ENCODE measurements around the gene ID3. TPM values are rescaled to one million over a fixed set of nuclear protein-coding genes. Genes with fewer than 3 reads are reported as not detected.

Gene ID3
- total RNA-seq, 1 experiment from 2014 or later, result 39.6 TPM

GRCh38 chr1:23596382-23597358 lies 37.4 kb upstream of the ID3 start:
- no peak overlapping the region for H3K4me3 ChIP-seq (ENCODE audit: low read depth in 2 of 2, low read length in 2 of 2)
- no peaks in the 10 kb centered on the region for H3K36me3 ChIP-seq (ENCODE audit: control insufficient read depth, insufficient read depth, low read length)
- in situ Hi-C loops (cut with HindIII; ENCODE audit: low pct_unique_long_range_greater_than_20kb, low sequenced_read_pairs), result no loop called here
- intact Hi-C loops (cut with micrococcal nuclease; ENCODE audit: unreplicated experiment), result no loop called here
- H3K27ac ChIP-seq (ENCODE audit: low read length), result 0 out of 2 replicates have a peak overlapping the region, but pooled peaks have one; percentile 14
- BruUV-seq (replicated peaks), result no TSS peak
- DNase-seq (ENCODE audit: low read depth, low spot score) (no peak), ATAC-seq (no peak)
- peaks cover 36% of the 10 kb centered on the region for H3K4me1 ChIP-seq (ENCODE audit: control insufficient read depth, insufficient read depth, low read length)
- ChIA-PET CTCF (no interaction called here), POLR2A (no interaction called here)
- no peaks in the 10 kb centered on the region for H3K27me3 ChIP-seq (ENCODE audit: control insufficient read depth, insufficient read depth, low read length)
- H3K9me3 ChIP-seq (ENCODE audit: control insufficient read depth, insufficient read depth, low read depth, low read length), result no peaks in the 10 kb centered on the region
- no peak for TF ChIP-seq SIN3A (IDR thresholded peaks at IDR 0.05; ENCODE audit: borderline replicate concordance, insufficient read depth, low read depth, low read length)
- no peak for TF ChIP-seq TCF7L2 (IDR thresholded peaks at IDR 0.05; ENCODE audit: low read depth, low read length)
- TF ChIP-seq CTCF (IDR thresholded peaks at IDR 0.05), result no peak
- TF ChIP-seq POLR2AphosphoS5 (IDR thresholded peaks at IDR 0.05; ENCODE audit: low read depth, low read length), result no peak
- no peak for TF ChIP-seq REST (IDR thresholded peaks at IDR 0.05; ENCODE audit: insufficient read depth in 1 of 2, low read depth in 2 of 2, low read length in 1 of 2)

GRCh38 chr1:23594927-23595353 lies 35.6 kb upstream of the ID3 start:
- peak; percentile 27; the same call in 1 of the 2 replicates for ATAC-seq
- H3K4me1 ChIP-seq (ENCODE audit: control insufficient read depth, insufficient read depth, low read length), result peaks cover 40% of the 10 kb centered on the region
- no peaks in the 10 kb centered on the region for H3K9me3 ChIP-seq (ENCODE audit: control insufficient read depth, insufficient read depth, low read depth, low read length)
- ChIA-PET POLR2A (no interaction called here), CTCF (no interaction called here)
- no peak for DNase-seq (ENCODE audit: low read depth, low spot score)
- no TSS peak for BruUV-seq (replicated peaks)
- no peaks in the 10 kb centered on the region for H3K36me3 ChIP-seq (ENCODE audit: control insufficient read depth, insufficient read depth, low read length)
- no peak for TF ChIP-seq REST (IDR thresholded peaks at IDR 0.05; ENCODE audit: insufficient read depth in 1 of 2, low read depth in 2 of 2, low read length in 1 of 2)
- no peak for TF ChIP-seq POLR2AphosphoS5 (IDR thresholded peaks at IDR 0.05; ENCODE audit: low read depth, low read length)
- no peak for TF ChIP-seq TCF7L2 (IDR thresholded peaks at IDR 0.05; ENCODE audit: low read depth, low read length)
- TF ChIP-seq SIN3A (IDR thresholded peaks at IDR 0.05; ENCODE audit: borderline replicate concordance, insufficient read depth, low read depth, low read length), result no peak
- no peak for TF ChIP-seq CTCF (IDR thresholded peaks at IDR 0.05)
- intact Hi-C loops (cut with micrococcal nuclease; ENCODE audit: unreplicated experiment) (no loop called here), in situ Hi-C loops (cut with HindIII; ENCODE audit: low pct_unique_long_range_greater_than_20kb, low sequenced_read_pairs) (no loop called here)
- no peak overlapping the region for H3K4me3 ChIP-seq (ENCODE audit: low read depth in 2 of 2, low read length in 2 of 2)
- H3K27me3 ChIP-seq (ENCODE audit: control insufficient read depth, insufficient read depth, low read length), result no peaks in the 10 kb centered on the region
- H3K27ac ChIP-seq (ENCODE audit: low read length), result 0 out of 2 replicates have a peak overlapping the region, but pooled peaks have one; percentile 18

All from Panc1 (cell line).